Activated CD4-positive, alpha-beta T cell treated with anti-CD3 and anti-CD28 coated beads, Interleukin-2, amount 10 ng/mL, durations not matched to agents 24 days and 14 days (primary cell): ENCODE measurements around the gene ICE2. TPM values are rescaled to one million over a fixed set of nuclear protein-coding genes. Genes with fewer than 3 reads are reported as not detected.
"Not testable (repeated sequence)": the region's sequence is repeated elsewhere in the genome, so short reads cannot be mapped to it uniquely, and the experiment has no call there.

ENCODE experiments used
- DNase-seq: peaks from one replicate; pipeline ENCODE4 v3.0.0; 2022
- H3K27ac Mint-ChIP-seq: one replicate; pipeline ENCODE4 v1.8.0; 2022; ENCODE audit warnings: mild to moderate bottlenecking, mixed read lengths
- H3K27me3 Mint-ChIP-seq: one replicate; pipeline ENCODE4 v1.8.0; 2022; ENCODE audit warnings: mixed read lengths
- H3K36me3 Mint-ChIP-seq: one replicate; pipeline ENCODE4 v1.8.0; 2022; ENCODE audit warnings: low read depth, mild to moderate bottlenecking, mixed read lengths
- H3K4me1 Mint-ChIP-seq: one replicate; pipeline ENCODE4 v1.8.0; 2021; ENCODE audit warnings: mixed read lengths
- H3K4me3 Mint-ChIP-seq: one replicate; pipeline ENCODE4 v1.8.0; 2022; ENCODE audit warnings: mild to moderate bottlenecking, moderate library complexity, mixed read lengths
- H3K9me3 Mint-ChIP-seq: one replicate; pipeline ENCODE4 v1.8.0; 2021; ENCODE audit warnings: mixed read lengths
- intact Hi-C: fragments of 100-400 bp; cut with micrococcal nuclease; formaldehyde crosslinking; loops from one replicate; pipeline ENCODE4 v1.15.1; 2023
- total RNA-seq: library from RNA; stranded (reverse); gene quantifications from 2 replicates; pipeline ENCODE4 v1.2.3, GENCODE V29; 2022

The ICE2 gene
- total RNA-seq, 1 donor from 2014 or later = 62.6 TPM

- no peak overlapping the region for H3K27ac Mint-ChIP-seq
- H3K4me1 Mint-ChIP-seq = peaks cover 11% of the 10 kb centered on the region
- H3K9me3 Mint-ChIP-seq = no peaks in the 10 kb centered on the region
- intact Hi-C loops = no loop called here
- H3K36me3 Mint-ChIP-seq = peaks cover 20% of the 10 kb centered on the region
- no peaks in the 10 kb centered on the region for H3K27me3 Mint-ChIP-seq
- H3K4me3 Mint-ChIP-seq = no peak overlapping the region
- no peak for DNase-seq
Observed at GRCh38 chr15:60420203-60420716, 58.7 kb downstream of the ICE2 start.

- no peak for DNase-seq
- Mint-ChIP-seq H3K27me3 (no peaks in the 10 kb centered on the region), H3K9me3 (no peaks in the 10 kb centered on the region), H3K27ac (no peak overlapping the region), H3K4me1 (peaks cover 11% of the 10 kb centered on the region), H3K36me3 (peaks cover 18% of the 10 kb centered on the region), H3K4me3 (no peak overlapping the region)
- intact Hi-C loops = no loop called here
Observed at GRCh38 chr15:60419753-60420152, 59.2 kb downstream of the ICE2 start.

GRCh38 chr15:60418096-60418495 is 60.8 kb downstream of the ICE2 start:
- intact Hi-C loops = no loop called here
- peaks cover 2% of the 10 kb centered on the region for H3K4me1 Mint-ChIP-seq
- no peaks in the 10 kb centered on the region for H3K9me3 Mint-ChIP-seq
- H3K27ac Mint-ChIP-seq = no peak overlapping the region
- peaks cover 11% of the 10 kb centered on the region for H3K36me3 Mint-ChIP-seq
- no peaks in the 10 kb centered on the region for H3K27me3 Mint-ChIP-seq
- no peak overlapping the region for H3K4me3 Mint-ChIP-seq
- no peak for DNase-seq

GRCh38 chr15:60417112-60417511 is 61.8 kb downstream of the ICE2 start:
- no peak overlapping the region for H3K4me3 Mint-ChIP-seq
- DNase-seq = no peak
- peaks cover 2% of the 10 kb centered on the region for H3K4me1 Mint-ChIP-seq
- intact Hi-C loops = no loop called here
- H3K9me3 Mint-ChIP-seq = no peaks in the 10 kb centered on the region
- peaks cover 7% of the 10 kb centered on the region for H3K36me3 Mint-ChIP-seq
- no peaks in the 10 kb centered on the region for H3K27me3 Mint-ChIP-seq
- no peak overlapping the region for H3K27ac Mint-ChIP-seq

- intact Hi-C loops = no loop called here
- no peak overlapping the region for H3K4me3 Mint-ChIP-seq
- no peak for DNase-seq
- peaks cover 7% of the 10 kb centered on the region for H3K36me3 Mint-ChIP-seq
- no peaks in the 10 kb centered on the region for H3K27me3 Mint-ChIP-seq
- H3K9me3 Mint-ChIP-seq = no peaks in the 10 kb centered on the region
- no peak overlapping the region for H3K27ac Mint-ChIP-seq
- H3K4me1 Mint-ChIP-seq = peaks cover 2% of the 10 kb centered on the region
Observed at GRCh38 chr15:60416484-60416883, 62.5 kb downstream of the ICE2 start.

GRCh38 chr15:60414016-60414682 is 64.8 kb downstream of the ICE2 start:
- H3K27ac Mint-ChIP-seq = no peak overlapping the region
- intact Hi-C loops = no loop called here
- peaks cover 2% of the 10 kb centered on the region for H3K4me1 Mint-ChIP-seq
- H3K27me3 Mint-ChIP-seq = no peaks in the 10 kb centered on the region
- DNase-seq = no peak
- no peaks in the 10 kb centered on the region for H3K9me3 Mint-ChIP-seq
- H3K4me3 Mint-ChIP-seq = no peak overlapping the region
- H3K36me3 Mint-ChIP-seq = peaks cover 2% of the 10 kb centered on the region

- DNase-seq = no peak
- peaks cover 4% of the 10 kb centered on the region for H3K9me3 Mint-ChIP-seq
- H3K27ac Mint-ChIP-seq = no peak overlapping the region
- H3K4me1 Mint-ChIP-seq = peaks cover 7% of the 10 kb centered on the region
- peaks cover 5% of the 10 kb centered on the region for H3K36me3 Mint-ChIP-seq
- intact Hi-C loops = no loop called here
- H3K4me3 Mint-ChIP-seq = no peak overlapping the region
- H3K27me3 Mint-ChIP-seq = no peaks in the 10 kb centered on the region
Observed at GRCh38 chr15:60413231-60413824, 65.6 kb downstream of the ICE2 start.

GRCh38 chr15:60412807-60413206 is 66.1 kb downstream of the ICE2 start:
- H3K4me3 Mint-ChIP-seq, H3K9me3 Mint-ChIP-seq, DNase-seq, H3K36me3 Mint-ChIP-seq, H3K27ac Mint-ChIP-seq, H3K27me3 Mint-ChIP-seq, intact Hi-C loops: not testable (repeated sequence)
- peaks cover 10% of the 10 kb centered on the region for H3K4me1 Mint-ChIP-seq

GRCh38 chr15:60411774-60412425 is 67.0 kb downstream of the ICE2 start:
- H3K9me3 Mint-ChIP-seq = peaks cover 4% of the 10 kb centered on the region
- intact Hi-C loops = no loop called here
- peaks cover 10% of the 10 kb centered on the region for H3K4me1 Mint-ChIP-seq
- H3K27ac Mint-ChIP-seq = no peak overlapping the region
- H3K4me3 Mint-ChIP-seq = no peak overlapping the region
- DNase-seq = no peak
- H3K27me3 Mint-ChIP-seq = no peaks in the 10 kb centered on the region
- H3K36me3 Mint-ChIP-seq = peaks cover 5% of the 10 kb centered on the region

- intact Hi-C loops, H3K36me3 Mint-ChIP-seq, H3K9me3 Mint-ChIP-seq, H3K27ac Mint-ChIP-seq, H3K27me3 Mint-ChIP-seq, H3K4me3 Mint-ChIP-seq, DNase-seq: not testable (repeated sequence)
- H3K4me1 Mint-ChIP-seq = peaks cover 12% of the 10 kb centered on the region
Observed at GRCh38 chr15:60410350-60410749, 68.6 kb downstream of the ICE2 start.

- Mint-ChIP-seq H3K36me3 (peaks cover 3% of the 10 kb centered on the region), H3K4me1 (peaks cover 12% of the 10 kb centered on the region), H3K4me3 (peak overlapping the region; percentile 24), H3K27ac (peak overlapping the region; percentile 13), H3K9me3 (peaks cover 4% of the 10 kb centered on the region), H3K27me3 (peaks cover 2% of the 10 kb centered on the region)
- intact Hi-C loops = no loop called here
- no peak for DNase-seq
Observed at GRCh38 chr15:60408463-60408981, 70.4 kb downstream of the ICE2 start.

GRCh38 chr15:60407415-60407805 is 71.5 kb downstream of the ICE2 start:
- Mint-ChIP-seq H3K27ac (no peak overlapping the region), H3K4me3 (no peak overlapping the region), H3K36me3 (peaks cover 3% of the 10 kb centered on the region), H3K4me1 (peaks cover 12% of the 10 kb centered on the region), H3K27me3 (peaks cover 8% of the 10 kb centered on the region), H3K9me3 (peaks cover 4% of the 10 kb centered on the region)
- DNase-seq = no peak
- intact Hi-C loops = no loop called here

- Mint-ChIP-seq H3K4me3 (no peak overlapping the region), H3K9me3 (peaks cover 4% of the 10 kb centered on the region), H3K36me3 (peaks cover 3% of the 10 kb centered on the region), H3K27me3 (peaks cover 8% of the 10 kb centered on the region), H3K27ac (no peak overlapping the region), H3K4me1 (peaks cover 12% of the 10 kb centered on the region)
- no peak for DNase-seq
- intact Hi-C loops = no loop called here
Observed at GRCh38 chr15:60406513-60407414, 72.2 kb downstream of the ICE2 start.
